HEK293 (cell line): ENCODE data around the gene MOB2.

Experiments used
- CTCF ChIA-PET: fragments of 350-600 bp; formaldehyde crosslinking; extraction: SDS; loops from one replicate; lab custom pipeline; 2021; ENCODE audit warnings: antibody characterized with exemption; lab: Yijun Ruan, JAX
- POLR2A ChIA-PET: fragments of 300-600 bp; formaldehyde crosslinking; extraction: SDS; loops from one replicate; lab custom pipeline; 2020; ENCODE audit warnings: antibody characterized with exemption, inconsistent platforms; lab: Yijun Ruan, JAX
- H3K27ac ChIP-seq: fragments of 200-500 bp; sonication (Bioruptor generic); 2 replicates; pipeline ENCODE4 v1.5.1; 2014; ENCODE audit warnings: low read depth, low read length, control low read depth, inconsistent platforms; ENCODE audit errors: extremely low read depth
- H3K36me3 ChIP-seq, 2 experiments: fragments of 200-500 bp in 1 of 2; sonication (Bioruptor generic) in 1 of 2; 1 replicate in 1 of 2; 2 replicates in 1 of 2; pipeline ENCODE4 v1.5.1; 2014 to 2017; ENCODE audit warnings: inconsistent platforms in 2 of 2, low read length in 2 of 2; ENCODE audit not compliant: control insufficient read depth in 2 of 2, insufficient read depth in 1 of 2
- H3K4me1 ChIP-seq: fragments of 200-500 bp; sonication (Bioruptor generic); 2 replicates; pipeline ENCODE4 v1.5.1; 2014; ENCODE audit warnings: mild to moderate bottlenecking, low read length, inconsistent platforms; ENCODE audit not compliant: control insufficient read depth, insufficient read depth
- H3K4me3 ChIP-seq: 2 replicates; pipeline ENCODE4 v1.5.1; 2011; ENCODE audit warnings: low read depth, mild to moderate bottlenecking, control low read depth, low read length, moderate library complexity
- H3K9me3 ChIP-seq: fragments of 200-500 bp; sonication (Bioruptor generic); 2 replicates; pipeline ENCODE4 v1.5.1; 2014; ENCODE audit warnings: low read depth, low read length, inconsistent platforms; ENCODE audit not compliant: control insufficient read depth, insufficient read depth
- BCL11A ChIP-seq: fragments of 450-650 bp; formaldehyde crosslinking; IDR thresholded peaks from 2 replicates; pipeline ENCODE4 v1.5.1; 2016; ENCODE audit warnings: low read depth, missing biosample characterization, missing genetic modification characterization
- OVOL3 ChIP-seq: fragments of 450-650 bp; formaldehyde crosslinking; IDR thresholded peaks from 2 replicates; pipeline ENCODE4 v1.5.1; 2016; ENCODE audit warnings: missing biosample characterization, missing genetic modification characterization
- SP2 ChIP-seq: fragments of 450-650 bp; formaldehyde crosslinking; IDR thresholded peaks from 2 replicates; pipeline ENCODE4 v1.5.1; 2016; ENCODE audit warnings: missing biosample characterization, missing genetic modification characterization
- ZNF10 ChIP-seq: fragments of 450-650 bp; formaldehyde crosslinking; IDR thresholded peaks from 2 replicates; pipeline ENCODE4 v1.5.1; 2017; ENCODE audit warnings: missing biosample characterization, missing genetic modification characterization
- ZNF114 ChIP-seq: fragments of 450-650 bp; formaldehyde crosslinking; IDR thresholded peaks from 2 replicates; pipeline ENCODE4 v1.5.0; 2017; ENCODE audit warnings: missing biosample characterization, missing genetic modification characterization
- ZNF19 ChIP-seq: fragments of 450-650 bp; formaldehyde crosslinking; IDR thresholded peaks from 2 replicates; pipeline ENCODE4; 2016; ENCODE audit warnings: missing biosample characterization, missing genetic modification characterization, low read depth
- ZNF223 ChIP-seq: fragments of 450-650 bp; formaldehyde crosslinking; IDR thresholded peaks from 2 replicates; pipeline ENCODE4 v1.5.1; 2016; ENCODE audit warnings: missing biosample characterization, missing genetic modification characterization
- ZNF239 ChIP-seq: fragments of 450-650 bp; formaldehyde crosslinking; IDR thresholded peaks from 2 replicates; pipeline ENCODE4 v1.5.1; 2016; ENCODE audit warnings: missing biosample characterization, missing genetic modification characterization
- ZNF266 ChIP-seq: fragments of 450-650 bp; formaldehyde crosslinking; IDR thresholded peaks from 2 replicates; pipeline ENCODE4 v1.5.1; 2016; ENCODE audit warnings: missing biosample characterization, missing genetic modification characterization, low read depth
- ZNF530 ChIP-seq: fragments of 450-650 bp; formaldehyde crosslinking; IDR thresholded peaks from 2 replicates; pipeline ENCODE4 v1.5.1; 2016; ENCODE audit warnings: low read depth, missing biosample characterization, missing genetic modification characterization
- ZNF560 ChIP-seq: fragments of 450-650 bp; formaldehyde crosslinking; IDR thresholded peaks from 2 replicates; pipeline ENCODE4 v1.5.1; 2017; ENCODE audit warnings: missing biosample characterization, missing genetic modification characterization, borderline replicate concordance
- ZNF600 ChIP-seq: fragments of 450-650 bp; formaldehyde crosslinking; IDR thresholded peaks from 2 replicates; pipeline ENCODE4 v1.5.1; 2016; ENCODE audit warnings: missing biosample characterization, missing genetic modification characterization
- ZNF624 ChIP-seq: fragments of 450-650 bp; formaldehyde crosslinking; IDR thresholded peaks from 2 replicates; pipeline ENCODE4 v1.5.1; 2017; ENCODE audit warnings: missing biosample characterization, missing genetic modification characterization
- ZXDB ChIP-seq: fragments of 450-650 bp; formaldehyde crosslinking; IDR thresholded peaks from 2 replicates; pipeline ENCODE4 v1.5.1; 2016; ENCODE audit warnings: missing biosample characterization, missing genetic modification characterization
- TF ChIP-seq, protein P1 (sequence below): fragments of 450-650 bp; formaldehyde crosslinking; IDR thresholded peaks from 2 replicates; pipeline ENCODE4 v1.5.1; 2016; ENCODE audit warnings: missing biosample characterization, missing genetic modification characterization, low read depth
- TF ChIP-seq, protein P2 (sequence below): fragments of 450-650 bp; formaldehyde crosslinking; IDR thresholded peaks from 2 replicates; pipeline ENCODE4 v1.5.1; 2016; ENCODE audit warnings: missing biosample characterization, missing genetic modification characterization
- TF ChIP-seq, protein P3 (sequence below): fragments of 450-650 bp; formaldehyde crosslinking; IDR thresholded peaks from 2 replicates; pipeline ENCODE4 v1.5.1; 2017; ENCODE audit warnings: missing biosample characterization, missing genetic modification characterization
- TF ChIP-seq, protein P4 (sequence below): fragments of 450-650 bp; formaldehyde crosslinking; conservative IDR thresholded peaks from 2 replicates; pipeline ENCODE4 v1.5.1; 2016; ENCODE audit warnings: low read depth, missing biosample characterization, missing genetic modification characterization
- TF ChIP-seq, protein P5 (sequence below): fragments of 450-650 bp; formaldehyde crosslinking; IDR thresholded peaks from 2 replicates; pipeline ENCODE4 v1.5.1; 2017; ENCODE audit warnings: missing biosample characterization, missing genetic modification characterization

Gene MOB2

DNA sequence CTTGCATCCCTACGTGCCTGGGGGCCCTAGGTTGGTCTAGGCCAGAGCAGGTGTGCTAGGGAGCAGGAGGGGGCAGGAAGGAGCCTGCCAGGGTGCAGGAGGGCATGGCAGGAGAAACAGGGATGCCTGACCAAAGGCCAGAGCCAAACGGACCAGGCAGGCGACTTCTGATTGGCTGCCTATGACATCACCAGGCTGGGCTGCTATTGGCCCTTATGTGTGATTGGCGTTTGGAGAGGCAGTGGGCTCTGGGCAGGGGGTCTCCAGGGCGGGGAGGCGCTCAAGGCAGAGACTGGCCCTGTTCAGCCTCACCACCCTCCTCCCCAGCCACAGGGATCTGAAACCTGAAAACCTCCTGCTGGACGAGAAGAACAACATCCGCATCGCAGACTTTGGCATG is 44.4 kb downstream of the MOB2 start:
- peaks cover 0 to 54% of the 10 kb centered on the region in 2 experiments; a peak in 1 of 3 replicates for H3K36me3 ChIP-seq
- CTCF ChIA-PET: interaction anchor here (0.8 kb wide), 1 partner anchor 472 kb away, joined by 3 read pairs; no protein-coding TSS in a partner anchor
- POLR2A ChIA-PET: no interaction called here
- TF ChIP-seq, protein P1, sequence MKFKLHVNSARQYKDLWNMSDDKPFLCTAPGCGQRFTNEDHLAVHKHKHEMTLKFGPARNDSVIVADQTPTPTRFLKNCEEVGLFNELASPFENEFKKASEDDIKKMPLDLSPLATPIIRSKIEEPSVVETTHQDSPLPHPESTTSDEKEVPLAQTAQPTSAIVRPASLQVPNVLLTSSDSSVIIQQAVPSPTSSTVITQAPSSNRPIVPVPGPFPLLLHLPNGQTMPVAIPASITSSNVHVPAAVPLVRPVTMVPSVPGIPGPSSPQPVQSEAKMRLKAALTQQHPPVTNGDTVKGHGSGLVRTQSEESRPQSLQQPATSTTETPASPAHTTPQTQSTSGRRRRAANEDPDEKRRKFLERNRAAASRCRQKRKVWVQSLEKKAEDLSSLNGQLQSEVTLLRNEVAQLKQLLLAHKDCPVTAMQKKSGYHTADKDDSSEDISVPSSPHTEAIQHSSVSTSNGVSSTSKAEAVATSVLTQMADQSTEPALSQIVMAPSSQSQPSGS (tag by site-specific recombination): peak; percentile 62; the same call in 1 of the 2 replicates
- TF ChIP-seq SP2 (tag by site-specific recombination): peak; percentile 15; the same call in 1 of the 2 replicates
- TF ChIP-seq ZNF560 (tag by site-specific recombination): no peak
- no peak for TF ChIP-seq ZNF114 (tag by site-specific recombination)
- no peak for TF ChIP-seq ZNF19 (tag by site-specific recombination)
- TF ChIP-seq, all 188 proteins: peak for 2
- no peak overlapping the region for H3K27ac ChIP-seq
- no peaks in the 10 kb centered on the region for H3K4me1 ChIP-seq
- H3K4me3 ChIP-seq: no peak overlapping the region
- no peaks in the 10 kb centered on the region for H3K9me3 ChIP-seq

DNA sequence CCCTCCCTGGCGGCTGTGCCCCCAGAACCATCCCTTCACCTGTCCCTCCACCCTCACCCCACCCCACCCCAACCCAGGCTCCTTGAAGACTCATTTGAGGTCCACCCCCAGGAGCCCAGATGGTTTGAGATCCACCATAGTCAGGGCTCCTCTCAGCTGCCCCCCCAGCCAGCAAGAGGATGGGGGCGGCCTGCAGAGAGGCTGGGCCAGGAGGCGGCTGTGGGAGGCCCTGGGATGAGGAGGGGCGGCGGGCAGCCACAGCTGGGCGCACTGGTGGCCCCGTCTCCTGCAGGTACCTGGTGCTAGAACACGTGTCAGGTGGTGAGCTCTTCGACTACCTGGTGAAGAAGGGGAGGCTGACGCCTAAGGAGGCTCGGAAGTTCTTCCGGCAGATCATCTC is 46.1 kb downstream of the MOB2 start:
- Histone ChIP-seq H3K4me1 (no peaks in the 10 kb centered on the region), H3K36me3 (peaks cover 0 to 40% of the 10 kb centered on the region in 2 experiments; a peak in 1 of 3 replicates), H3K27ac (no peak overlapping the region), H3K9me3 (no peaks in the 10 kb centered on the region), H3K4me3 (no peak overlapping the region)
- CTCF ChIA-PET: no interaction called here
- POLR2A ChIA-PET: no interaction called here
- TF ChIP-seq ZNF530 (tag by site-specific recombination): no peak
- TF ChIP-seq ZNF10 (tag by site-specific recombination): no peak
- no peak for TF ChIP-seq ZNF600 (tag by site-specific recombination)
- no peak for TF ChIP-seq ZNF223 (tag by site-specific recombination)
- no peak for TF ChIP-seq ZNF266 (tag by site-specific recombination)
- TF ChIP-seq, protein P2, sequence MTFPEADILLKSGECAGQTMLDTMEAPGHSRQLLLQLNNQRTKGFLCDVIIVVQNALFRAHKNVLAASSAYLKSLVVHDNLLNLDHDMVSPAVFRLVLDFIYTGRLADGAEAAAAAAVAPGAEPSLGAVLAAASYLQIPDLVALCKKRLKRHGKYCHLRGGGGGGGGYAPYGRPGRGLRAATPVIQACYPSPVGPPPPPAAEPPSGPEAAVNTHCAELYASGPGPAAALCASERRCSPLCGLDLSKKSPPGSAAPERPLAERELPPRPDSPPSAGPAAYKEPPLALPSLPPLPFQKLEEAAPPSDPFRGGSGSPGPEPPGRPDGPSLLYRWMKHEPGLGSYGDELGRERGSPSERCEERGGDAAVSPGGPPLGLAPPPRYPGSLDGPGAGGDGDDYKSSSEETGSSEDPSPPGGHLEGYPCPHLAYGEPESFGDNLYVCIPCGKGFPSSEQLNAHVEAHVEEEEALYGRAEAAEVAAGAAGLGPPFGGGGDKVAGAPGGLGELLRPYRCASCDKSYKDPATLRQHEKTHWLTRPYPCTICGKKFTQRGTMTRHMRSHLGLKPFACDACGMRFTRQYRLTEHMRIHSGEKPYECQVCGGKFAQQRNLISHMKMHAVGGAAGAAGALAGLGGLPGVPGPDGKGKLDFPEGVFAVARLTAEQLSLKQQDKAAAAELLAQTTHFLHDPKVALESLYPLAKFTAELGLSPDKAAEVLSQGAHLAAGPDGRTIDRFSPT (tag by site-specific recombination): no peak
- TF ChIP-seq, protein P3, sequence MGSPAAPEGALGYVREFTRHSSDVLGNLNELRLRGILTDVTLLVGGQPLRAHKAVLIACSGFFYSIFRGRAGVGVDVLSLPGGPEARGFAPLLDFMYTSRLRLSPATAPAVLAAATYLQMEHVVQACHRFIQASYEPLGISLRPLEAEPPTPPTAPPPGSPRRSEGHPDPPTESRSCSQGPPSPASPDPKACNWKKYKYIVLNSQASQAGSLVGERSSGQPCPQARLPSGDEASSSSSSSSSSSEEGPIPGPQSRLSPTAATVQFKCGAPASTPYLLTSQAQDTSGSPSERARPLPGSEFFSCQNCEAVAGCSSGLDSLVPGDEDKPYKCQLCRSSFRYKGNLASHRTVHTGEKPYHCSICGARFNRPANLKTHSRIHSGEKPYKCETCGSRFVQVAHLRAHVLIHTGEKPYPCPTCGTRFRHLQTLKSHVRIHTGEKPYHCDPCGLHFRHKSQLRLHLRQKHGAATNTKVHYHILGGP: no peak
- TF ChIP-seq, all 188 proteins: peak for 0

DNA sequence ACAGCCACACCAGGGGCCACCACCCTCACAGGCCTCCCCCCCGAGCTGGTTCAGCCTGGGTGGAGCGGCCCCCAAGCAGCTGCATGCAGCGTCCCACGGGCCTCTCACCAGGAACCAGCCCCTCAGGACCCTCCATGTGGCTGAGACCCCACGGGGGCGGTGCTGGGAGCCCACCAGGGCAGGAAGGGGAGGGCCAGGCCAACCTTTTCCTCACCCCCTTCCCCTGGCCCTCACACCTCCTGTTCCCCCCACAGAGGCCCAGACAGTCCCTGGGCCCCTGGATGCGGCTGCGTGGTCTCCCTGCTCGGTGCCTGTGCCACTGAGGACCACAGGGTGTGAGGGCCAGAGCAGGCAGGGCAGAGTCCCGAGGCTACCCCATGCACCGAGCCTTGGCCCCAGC is 46.5 kb downstream of the MOB2 start:
- ChIA-PET POLR2A (no interaction called here), CTCF (no interaction called here)
- no peak overlapping the region for H3K27ac ChIP-seq
- H3K4me3 ChIP-seq: no peak overlapping the region
- peaks cover 0 to 36% of the 10 kb centered on the region in 2 experiments; a peak in 1 of 3 replicates for H3K36me3 ChIP-seq
- no peaks in the 10 kb centered on the region for H3K9me3 ChIP-seq
- no peaks in the 10 kb centered on the region for H3K4me1 ChIP-seq
- no peak for TF ChIP-seq OVOL3
- TF ChIP-seq ZXDB (tag by site-specific recombination): no peak
- TF ChIP-seq ZNF239: no peak
- TF ChIP-seq, protein P4, sequence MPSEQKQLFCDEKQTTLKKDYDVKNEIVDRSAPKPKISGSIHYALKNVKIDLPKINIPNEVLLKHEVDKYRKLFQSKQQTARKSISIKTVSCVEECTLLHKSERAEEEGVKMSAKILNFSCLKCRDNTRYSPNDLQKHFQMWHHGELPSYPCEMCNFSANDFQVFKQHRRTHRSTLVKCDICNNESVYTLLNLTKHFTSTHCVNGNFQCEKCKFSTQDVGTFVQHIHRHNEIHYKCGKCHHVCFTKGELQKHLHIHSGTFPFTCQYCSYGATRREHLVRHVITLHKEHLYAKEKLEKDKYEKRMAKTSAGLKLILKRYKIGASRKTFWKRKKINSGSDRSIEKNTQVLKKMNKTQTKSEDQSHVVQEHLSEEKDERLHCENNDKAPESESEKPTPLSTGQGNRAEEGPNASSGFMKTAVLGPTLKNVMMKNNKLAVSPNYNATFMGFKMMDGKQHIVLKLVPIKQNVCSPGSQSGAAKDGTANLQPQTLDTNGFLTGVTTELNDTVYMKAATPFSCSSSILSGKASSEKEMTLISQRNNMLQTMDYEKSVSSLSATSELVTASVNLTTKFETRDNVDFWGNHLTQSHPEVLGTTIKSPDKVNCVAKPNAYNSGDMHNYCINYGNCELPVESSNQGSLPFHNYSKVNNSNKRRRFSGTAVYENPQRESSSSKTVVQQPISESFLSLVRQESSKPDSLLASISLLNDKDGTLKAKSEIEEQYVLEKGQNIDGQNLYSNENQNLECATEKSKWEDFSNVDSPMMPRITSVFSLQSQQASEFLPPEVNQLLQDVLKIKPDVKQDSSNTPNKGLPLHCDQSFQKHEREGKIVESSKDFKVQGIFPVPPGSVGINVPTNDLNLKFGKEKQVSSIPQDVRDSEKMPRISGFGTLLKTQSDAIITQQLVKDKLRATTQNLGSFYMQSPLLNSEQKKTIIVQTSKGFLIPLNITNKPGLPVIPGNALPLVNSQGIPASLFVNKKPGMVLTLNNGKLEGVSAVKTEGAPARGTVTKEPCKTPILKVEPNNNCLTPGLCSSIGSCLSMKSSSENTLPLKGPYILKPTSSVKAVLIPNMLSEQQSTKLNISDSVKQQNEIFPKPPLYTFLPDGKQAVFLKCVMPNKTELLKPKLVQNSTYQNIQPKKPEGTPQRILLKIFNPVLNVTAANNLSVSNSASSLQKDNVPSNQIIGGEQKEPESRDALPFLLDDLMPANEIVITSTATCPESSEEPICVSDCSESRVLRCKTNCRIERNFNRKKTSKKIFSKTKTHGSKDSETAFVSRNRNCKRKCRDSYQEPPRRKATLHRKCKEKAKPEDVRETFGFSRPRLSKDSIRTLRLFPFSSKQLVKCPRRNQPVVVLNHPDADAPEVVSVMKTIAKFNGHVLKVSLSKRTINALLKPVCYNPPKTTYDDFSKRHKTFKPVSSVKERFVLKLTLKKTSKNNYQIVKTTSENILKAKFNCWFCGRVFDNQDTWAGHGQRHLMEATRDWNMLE (tag by site-specific recombination): no peak
- no peak for TF ChIP-seq BCL11A (tag by site-specific recombination)
- TF ChIP-seq ZNF624: no peak
- TF ChIP-seq, protein P5, sequence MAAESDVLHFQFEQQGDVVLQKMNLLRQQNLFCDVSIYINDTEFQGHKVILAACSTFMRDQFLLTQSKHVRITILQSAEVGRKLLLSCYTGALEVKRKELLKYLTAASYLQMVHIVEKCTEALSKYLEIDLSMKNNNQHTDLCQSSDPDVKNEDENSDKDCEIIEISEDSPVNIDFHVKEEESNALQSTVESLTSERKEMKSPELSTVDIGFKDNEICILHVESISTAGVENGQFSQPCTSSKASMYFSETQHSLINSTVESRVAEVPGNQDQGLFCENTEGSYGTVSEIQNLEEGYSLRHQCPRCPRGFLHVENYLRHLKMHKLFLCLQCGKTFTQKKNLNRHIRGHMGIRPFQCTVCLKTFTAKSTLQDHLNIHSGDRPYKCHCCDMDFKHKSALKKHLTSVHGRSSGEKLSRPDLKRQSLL (tag by site-specific recombination): no peak
